SK-N-SH (cell line): ENCODE measurements around the gene AP4S1. TPM values are rescaled to one million over a fixed set of nuclear protein-coding genes. Genes with fewer than 3 reads are reported as not detected.

ENCODE experiments used
- CTCF ChIA-PET: fragments of 300-600, 350-600 bp; formaldehyde crosslinking; extraction: SDS; loops from one replicate; lab custom pipeline; 2021; lab: Yijun Ruan, JAX
- POLR2A ChIA-PET: fragments of 350-600 bp; sonication (Branson Sonifier 250); formaldehyde crosslinking; extraction: SDS; loops from one replicate; lab custom pipeline; 2020; ENCODE audit warnings: antibody characterized with exemption, inconsistent platforms; lab: Yijun Ruan, JAX
- DNase-seq: peaks from one replicate; pipeline ENCODE4 v3.0.0; 2012
- H2AFZ ChIP-seq: fragments of 200-600 bp; sonication (generic); 2 replicates; pipeline ENCODE4 v1.8.1; 2016; ENCODE audit warnings: antibody characterized with exemption, mild to moderate bottlenecking, low read depth
- H3F3A ChIP-seq: fragments of 200-600 bp; sonication (generic); replicated peaks from 2 replicates; pipeline ENCODE3; 2016; ENCODE audit warnings: antibody characterized with exemption, mild to moderate bottlenecking; ENCODE audit not compliant: insufficient read depth
- H3K27ac ChIP-seq, 2 experiments: fragments of 200-500 bp in 1 of 2; fragments of 200-600 bp in 1 of 2; sonication (Bioruptor generic) in 1 of 2; sonication (generic), shearing (Covaris generic) in 1 of 2; 2 replicates each; pipeline versions ENCODE4 v1.5.1 to v1.6.1; 2014 to 2016; ENCODE audit warnings: low read depth in 2 of 2, inconsistent platforms in 1 of 2, low read length in 1 of 2, mild to moderate bottlenecking in 1 of 2, mixed read lengths in 1 of 2
- H3K27me3 ChIP-seq: fragments of 200-600 bp; sonication (generic), shearing (Covaris generic); 2 replicates; pipeline ENCODE4 v1.6.1; 2016; ENCODE audit warnings: mixed run types; ENCODE audit not compliant: insufficient read depth
- H3K36me3 ChIP-seq, 2 experiments: fragments of 200-500 bp in 1 of 2; fragments of 200-600 bp in 1 of 2; sonication (Bioruptor generic) in 1 of 2; sonication (generic) in 1 of 2; replicated peaks in 1 of 2; 2 replicates each; pipeline versions ENCODE3 to v1.5.1; 2014 to 2016; ENCODE audit warnings: low read length in 1 of 2, mild to moderate bottlenecking in 1 of 2; ENCODE audit not compliant: insufficient read depth in 2 of 2, control insufficient read depth in 1 of 2
- H3K4me1 ChIP-seq, 2 experiments: fragments of 200-500 bp in 1 of 2; fragments of 200-600 bp in 1 of 2; sonication (Bioruptor generic) in 1 of 2; sonication (generic), shearing (Covaris generic) in 1 of 2; 2 replicates each; pipeline versions ENCODE4 v1.5.1 to v1.6.1; 2014 to 2016; ENCODE audit warnings: low read depth in 1 of 2, low read length in 1 of 2, mixed run types in 1 of 2; ENCODE audit not compliant: insufficient read depth in 2 of 2, control insufficient read depth in 1 of 2
- H3K4me2 ChIP-seq: fragments of 200-600 bp; sonication (generic), shearing (Covaris generic); 2 replicates; pipeline ENCODE4 v1.6.1; 2017; ENCODE audit warnings: mixed run types
- H3K4me3 ChIP-seq, 2 experiments: fragments of 200-500 bp in 1 of 2; fragments of 200-600 bp in 1 of 2; sonication (Bioruptor generic) in 1 of 2; sonication (generic), shearing (Covaris generic) in 1 of 2; 2 replicates each; pipeline versions ENCODE4 v1.5.1 to v1.8.1; 2014 to 2016; ENCODE audit warnings: low read depth in 2 of 2, inconsistent platforms in 1 of 2, low read length in 1 of 2, mild to moderate bottlenecking in 1 of 2, mixed read lengths in 1 of 2, moderate library complexity in 1 of 2
- H3K79me2 ChIP-seq: fragments of 200-600 bp; sonication (generic); 2 replicates; pipeline ENCODE4 v1.8.1; 2017; ENCODE audit warnings: mild to moderate bottlenecking; ENCODE audit not compliant: insufficient read depth
- H3K9ac ChIP-seq: fragments of 200-600 bp; sonication (generic); 2 replicates; pipeline ENCODE4 v1.6.1; 2017; ENCODE audit warnings: mixed run types
- H3K9me2 ChIP-seq: fragments of 200-600 bp; sonication (generic); 2 replicates; pipeline ENCODE4 v1.6.1; 2017; ENCODE audit warnings: mixed run types
- H3K9me3 ChIP-seq: fragments of 200-600 bp; sonication (generic); 2 replicates; pipeline ENCODE4 v1.6.1; 2017; ENCODE audit warnings: mixed run types, mild to moderate bottlenecking, moderate library complexity
- H4K20me1 ChIP-seq: fragments of 200-600 bp; sonication (generic); 2 replicates; pipeline ENCODE4 v1.6.1; 2017; ENCODE audit warnings: mild to moderate bottlenecking, mixed run types; ENCODE audit not compliant: insufficient read depth
- EZH2phosphoT487 ChIP-seq: fragments of 200-600 bp; sonication (generic); IDR thresholded peaks from 2 replicates; pipeline ENCODE4 v1.6.1; 2017; ENCODE audit warnings: low read depth, mixed run types, mild to moderate bottlenecking, antibody characterized with exemption, moderate library complexity, borderline replicate concordance
- FOXM1 ChIP-seq: IDR thresholded peaks from 2 replicates; pipeline ENCODE4 v1.4.0; 2012; ENCODE audit warnings: low read depth, mild to moderate bottlenecking
- JUND ChIP-seq: IDR thresholded peaks from 2 replicates; pipeline ENCODE4 v1.4.0; 2012
- MEF2A ChIP-seq: IDR thresholded peaks from 2 replicates; pipeline ENCODE4 v1.4.0; 2012; ENCODE audit warnings: low read depth, borderline replicate concordance
- MXI1 ChIP-seq: IDR thresholded peaks from 2 replicates; pipeline ENCODE4 v1.6.1; 2012; ENCODE audit warnings: mild to moderate bottlenecking, low read depth, low read length, improper control_type of control experiment
- NFIC ChIP-seq: IDR thresholded peaks from 2 replicates; pipeline ENCODE4 v1.4.0; 2012; ENCODE audit warnings: borderline replicate concordance
- RFX5 ChIP-seq: IDR thresholded peaks from 2 replicates; pipeline ENCODE4 v1.6.1; 2012; ENCODE audit warnings: mild to moderate bottlenecking, improper control_type of control experiment, low read length
- SMC3 ChIP-seq: IDR thresholded peaks from 2 replicates; pipeline ENCODE4 v1.6.1; 2012; ENCODE audit warnings: low read depth, low read length, improper control_type of control experiment
- TCF12 ChIP-seq: IDR thresholded peaks from 2 replicates; pipeline ENCODE4 v1.4.0; 2012
- TEAD4 ChIP-seq: IDR thresholded peaks from 2 replicates; pipeline ENCODE4 v1.4.0; 2012; ENCODE audit warnings: mild to moderate bottlenecking, borderline replicate concordance; ENCODE audit not compliant: insufficient read depth
- ZBTB33 ChIP-seq: IDR thresholded peaks from 2 replicates; pipeline ENCODE4 v1.4.0; 2012; ENCODE audit warnings: low read depth, borderline replicate concordance
- WGBS: methylation state at CpG from one replicate; pipeline ENCODE4 v1.1.6; 2017; ENCODE audit warnings: low lambda C conversion rate; 5-methylcytosine and 5-hydroxymethylcytosine counted together
- polyA plus RNA-seq, 3 experiments: library from polyadenylated mRNA; depleted of rRNA; stranded (reverse); fragments of >200 nt; gene quantifications; 2 replicates each; pipeline ENCODE4 v1.2.3, GENCODE V29; 2012
- TF ChIP-seq, protein P1 (sequence below): fragments of 150-350 bp; IDR thresholded peaks from 2 replicates; pipeline ENCODE4 v1.6.1; 2017; ENCODE audit warnings: antibody characterized with exemption, low read length, low read depth, borderline replicate concordance
- TF ChIP-seq, protein P2 (sequence below): IDR thresholded peaks from 2 replicates; pipeline ENCODE4 v1.4.0; 2012; ENCODE audit warnings: low read depth

Gene AP4S1
- polyA plus RNA-seq, 1 of the 3 experiments (the other 2 are of a cell fraction), result 1.7 TPM

DNA sequence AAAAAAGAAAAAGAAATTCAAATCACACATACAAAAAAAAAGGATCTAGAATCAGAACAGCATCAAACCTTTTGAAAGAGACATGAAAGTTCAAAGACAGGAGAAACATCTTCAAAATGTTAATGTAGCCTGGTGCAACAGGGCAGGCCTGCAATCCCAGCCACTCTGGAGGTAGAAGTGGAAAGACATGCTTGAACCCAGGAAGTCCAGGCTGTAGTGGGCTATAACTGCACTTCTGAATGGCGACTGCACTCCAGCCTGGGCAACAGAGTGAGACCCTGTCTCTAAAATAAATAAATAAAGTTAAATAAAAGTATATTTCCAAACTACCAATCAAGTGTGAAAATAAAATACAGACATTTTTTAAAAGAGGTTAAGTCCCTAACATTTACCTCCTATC lies 18.7 kb upstream of the AP4S1 start:
- H3K4me2 ChIP-seq, result no peak overlapping the region
- H2AFZ ChIP-seq, result no peak overlapping the region
- H3K36me3 ChIP-seq, result peaks cover 0 to 31% of the 10 kb centered on the region in 2 experiments
- H3K4me1 ChIP-seq, result no peaks in the 10 kb centered on the region
- TF ChIP-seq TEAD4 (no peak), NFIC (no peak), MXI1 (no peak), ZBTB33 (no peak), SMC3 (no peak), MEF2A (no peak)
- TF ChIP-seq, protein P1, sequence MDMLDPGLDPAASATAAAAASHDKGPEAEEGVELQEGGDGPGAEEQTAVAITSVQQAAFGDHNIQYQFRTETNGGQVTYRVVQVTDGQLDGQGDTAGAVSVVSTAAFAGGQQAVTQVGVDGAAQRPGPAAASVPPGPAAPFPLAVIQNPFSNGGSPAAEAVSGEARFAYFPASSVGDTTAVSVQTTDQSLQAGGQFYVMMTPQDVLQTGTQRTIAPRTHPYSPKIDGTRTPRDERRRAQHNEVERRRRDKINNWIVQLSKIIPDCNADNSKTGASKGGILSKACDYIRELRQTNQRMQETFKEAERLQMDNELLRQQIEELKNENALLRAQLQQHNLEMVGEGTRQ, result no peak
- no peaks in the 10 kb centered on the region for H3K9me2 ChIP-seq
- no peak for DNase-seq
- peaks cover 100% of the 10 kb centered on the region for H3K79me2 ChIP-seq
- peaks cover 4% of the 10 kb centered on the region for H3F3A ChIP-seq
- H4K20me1 ChIP-seq, result peaks cover 50% of the 10 kb centered on the region
- no peak overlapping the region for H3K4me3 ChIP-seq
- CTCF ChIA-PET, result no interaction called here
- H3K9ac ChIP-seq, result no peak overlapping the region
- no peaks in the 10 kb centered on the region for H3K27me3 ChIP-seq
- WGBS, result 83% methylated on average over 1 of the region's 1 CpG
- H3K27ac ChIP-seq, result no peak overlapping the region
- no peaks in the 10 kb centered on the region for H3K9me3 ChIP-seq
- POLR2A ChIA-PET, result no interaction called here

- Histone ChIP-seq H3K9me2 (no peaks in the 10 kb centered on the region), H3K27ac (no peak overlapping the region), H3F3A (peaks cover 4% of the 10 kb centered on the region), H3K4me3 (no peak overlapping the region), H3K27me3 (no peaks in the 10 kb centered on the region), H3K9ac (no peak overlapping the region), H3K36me3 (peaks cover 0 to 16% of the 10 kb centered on the region in 2 experiments), H3K79me2 (peaks cover 100% of the 10 kb centered on the region), H4K20me1 (peaks cover 76% of the 10 kb centered on the region), H3K9me3 (no peaks in the 10 kb centered on the region), H2AFZ (no peak overlapping the region), H3K4me1 (no peaks in the 10 kb centered on the region), H3K4me2 (no peak overlapping the region)
- CTCF ChIA-PET, result no interaction called here
- POLR2A ChIA-PET, result no interaction called here
- no peak for DNase-seq
- 96% methylated on average over 3 of the region's 3 CpGs for WGBS
- no peak for TF ChIP-seq JUND
Measured at GRCh38 chr14:31009836-31010574, 15.4 kb upstream of the AP4S1 start.

GRCh38 chr14:31010935-31011334 lies 14.5 kb upstream of the AP4S1 start:
- ChIA-PET CTCF (no interaction called here), POLR2A (no interaction called here)
- Histone ChIP-seq H3K4me2 (no peak overlapping the region), H3K9me2 (no peaks in the 10 kb centered on the region), H3K4me1 (peaks cover 0 to 2% of the 10 kb centered on the region in 2 experiments; a peak in 1 of 4 replicates), H3K9ac (no peak overlapping the region), H3K4me3 (no peak overlapping the region), H3K27ac (no peak overlapping the region), H4K20me1 (peaks cover 80% of the 10 kb centered on the region), H2AFZ (no peak overlapping the region), H3F3A (peaks cover 4% of the 10 kb centered on the region), H3K27me3 (no peaks in the 10 kb centered on the region), H3K9me3 (no peaks in the 10 kb centered on the region), H3K79me2 (peaks cover 100% of the 10 kb centered on the region), H3K36me3 (peaks cover 0 to 19% of the 10 kb centered on the region in 2 experiments)
- no peak for DNase-seq
- WGBS, result 92% methylated on average over 3 of the region's 3 CpGs
- TF ChIP-seq FOXM1 (no peak), RFX5 (no peak), MXI1 (no peak), JUND (no peak), TCF12 (no peak), EZH2phosphoT487 (no peak), NFIC (no peak)
- TF ChIP-seq, protein P2, sequence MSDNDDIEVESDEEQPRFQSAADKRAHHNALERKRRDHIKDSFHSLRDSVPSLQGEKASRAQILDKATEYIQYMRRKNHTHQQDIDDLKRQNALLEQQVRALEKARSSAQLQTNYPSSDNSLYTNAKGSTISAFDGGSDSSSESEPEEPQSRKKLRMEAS, result no peak
